ENCODE results near the gene MLIP.

- TF ChIP-seq TEAD4 (IDR thresholded peaks at IDR 0.05) (no peak), CREB1 (IDR thresholded peaks at IDR 0.05; ENCODE audit: low read depth) (no peak), USF1 (IDR thresholded peaks at IDR 0.05) (no peak), REST (IDR thresholded peaks at IDR 0.05; ENCODE audit: low read depth) (no peak)
Measured at GRCh38 chr6:54085541-54085940, 25.7 kb upstream of the MLIP start.

Measured in Ishikawa (cell line).